ENCODE measurements around the gene EVPL. TPM values are rescaled to one million over a fixed set of nuclear protein-coding genes. Genes with fewer than 3 reads are reported as not detected.
A peak's percentile ranks its signal among the peaks of the same experiment; 100 is the strongest.

Gene EVPL
- polyA plus RNA-seq, 3 donors, result not detected

- H3K4me3 Mint-ChIP-seq, result no peak overlapping the region
- Histone ChIP-seq H2AFZ (ENCODE audit: insufficient read depth, low read depth, low read length, poor library complexity, severe bottlenecking) (no peak overlapping the region), H4K20me1 (ENCODE audit: insufficient read depth, low read length) (no peaks in the 10 kb centered on the region), H3K79me2 (ENCODE audit: insufficient read depth, low read length) (no peaks in the 10 kb centered on the region), H3K4me1 (ENCODE audit: control insufficient read depth in 1 of 2, insufficient read depth in 2 of 2, low read length in 2 of 2) (peaks cover 21 to 24% of the 10 kb centered on the region in 2 donors), H3K27me3 (ENCODE audit: control insufficient read depth in 2 of 2, insufficient read depth in 2 of 2, low read length in 2 of 2) (no peaks in the 10 kb centered on the region), H3K4me2 (replicated peaks; ENCODE audit: extremely low read depth, low read length, poor library complexity, severe bottlenecking) (no peak overlapping the region), H3K9ac (ENCODE audit: insufficient read depth, low read length, poor library complexity, severe bottlenecking) (no peak overlapping the region), H3K9me3 (replicated peaks in 1 of 2; ENCODE audit: control insufficient read depth in 1 of 2, insufficient read depth in 1 of 2, low read length in 2 of 2) (no peaks in the 10 kb centered on the region), H3K36me3 (replicated peaks in 1 of 2; ENCODE audit: control insufficient read depth in 1 of 2, insufficient read depth in 2 of 2, low read length in 2 of 2) (peaks cover 9 to 45% of the 10 kb centered on the region in 2 donors), H3K27ac (ENCODE audit: low read depth in 1 of 2, low read length in 2 of 2) (no peak overlapping the region), H3K4me3 (replicated peaks in 1 of 3; ENCODE audit: low read depth in 2 of 3, low read length in 3 of 3) (no peak overlapping the region)
- DNase-seq, result peak in 2 of 3 donors; percentile 21 to 46
- H3K9me3 Mint-ChIP-seq, result no peaks in the 10 kb centered on the region
- peaks cover 0 to 2% (median 0%) of the 10 kb centered on the region in 3 donors for H3K27me3 Mint-ChIP-seq (ENCODE audit: low read depth in 3 of 3)
- 82% methylated on average over 21 of the region's 31 CpGs for WGBS (ENCODE audit: insufficient coverage)
- peak overlapping the region in 2 of 7 donors; percentile 14 to 23 for H3K27ac Mint-ChIP-seq
- intact Hi-C loops (cut with micrococcal nuclease), result no loop called here
- peaks cover 29 to 52% of the 10 kb centered on the region in 2 donors for H3K36me3 Mint-ChIP-seq
- TF ChIP-seq CTCF (IDR thresholded peaks at IDR 0.05), result peak; percentile 88
- peaks cover 20% of the 10 kb centered on the region for H3K4me1 Mint-ChIP-seq
Measured at GRCh38 chr17:76000016-76000754, 26.9 kb downstream of the EVPL start.

- peaks cover 0 to 2% (median 0%) of the 10 kb centered on the region in 3 donors for H3K27me3 Mint-ChIP-seq (ENCODE audit: low read depth in 3 of 3)
- Histone ChIP-seq H3K4me2 (replicated peaks; ENCODE audit: extremely low read depth, low read length, poor library complexity, severe bottlenecking) (no peak overlapping the region), H4K20me1 (ENCODE audit: insufficient read depth, low read length) (no peaks in the 10 kb centered on the region), H2AFZ (ENCODE audit: insufficient read depth, low read depth, low read length, poor library complexity, severe bottlenecking) (no peak overlapping the region), H3K79me2 (ENCODE audit: insufficient read depth, low read length) (no peaks in the 10 kb centered on the region), H3K4me3 (replicated peaks in 1 of 3; ENCODE audit: low read depth in 2 of 3, low read length in 3 of 3) (no peak overlapping the region), H3K27ac (ENCODE audit: low read depth in 1 of 2, low read length in 2 of 2) (no peak overlapping the region), H3K9ac (ENCODE audit: insufficient read depth, low read length, poor library complexity, severe bottlenecking) (no peak overlapping the region), H3K9me3 (replicated peaks in 1 of 2; ENCODE audit: control insufficient read depth in 1 of 2, insufficient read depth in 1 of 2, low read length in 2 of 2) (no peaks in the 10 kb centered on the region), H3K27me3 (ENCODE audit: control insufficient read depth in 2 of 2, insufficient read depth in 2 of 2, low read length in 2 of 2) (no peaks in the 10 kb centered on the region), H3K36me3 (replicated peaks in 1 of 2; ENCODE audit: control insufficient read depth in 1 of 2, insufficient read depth in 2 of 2, low read length in 2 of 2) (peaks cover 14 to 44% of the 10 kb centered on the region in 2 donors), H3K4me1 (ENCODE audit: control insufficient read depth in 1 of 2, insufficient read depth in 2 of 2, low read length in 2 of 2) (peaks cover 21 to 24% of the 10 kb centered on the region in 2 donors)
- no peak overlapping the region for H3K4me3 Mint-ChIP-seq
- no peak for DNase-seq
- H3K27ac Mint-ChIP-seq, result peak overlapping the region in 1 of 7 donors; percentile 13
- TF ChIP-seq CTCF (IDR thresholded peaks at IDR 0.05), result no peak
- H3K9me3 Mint-ChIP-seq, result no peaks in the 10 kb centered on the region
- 94% methylated on average over 5 of the region's 9 CpGs for WGBS (ENCODE audit: insufficient coverage)
- peaks cover 20% of the 10 kb centered on the region for H3K4me1 Mint-ChIP-seq
- peaks cover 29 to 56% of the 10 kb centered on the region in 2 donors for H3K36me3 Mint-ChIP-seq
- intact Hi-C loops (cut with micrococcal nuclease), result loop anchor here in 1 of 2 donors (2.0 kb wide), 1 partner anchor 28 kb away; no protein-coding TSS in a partner anchor
Measured at GRCh38 chr17:75998327-75998795, 28.7 kb downstream of the EVPL start.

All from CD14-positive monocyte (primary cell).